Measurements from ENCODE around the gene SAMSN1.

DNA sequence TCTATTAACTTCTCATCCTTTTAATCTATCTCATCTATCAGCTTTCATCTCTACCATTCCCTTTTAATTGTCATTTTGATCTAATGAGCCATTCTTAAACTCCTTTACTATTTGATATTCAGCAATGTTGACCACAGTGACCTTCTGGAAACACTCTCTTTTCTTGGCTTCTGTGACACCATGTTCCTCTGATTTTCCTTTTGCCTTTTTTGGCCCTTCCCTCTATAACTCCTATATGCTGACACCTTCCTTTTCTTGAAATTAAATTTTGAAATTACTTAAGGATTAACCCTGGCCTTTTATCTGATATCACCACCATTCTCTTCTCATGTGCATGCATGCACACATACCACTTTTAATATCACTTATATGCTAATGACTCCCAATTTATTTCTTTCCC is 41.2 kb upstream of the SAMSN1 start:
- TF ChIP-seq, protein P1, sequence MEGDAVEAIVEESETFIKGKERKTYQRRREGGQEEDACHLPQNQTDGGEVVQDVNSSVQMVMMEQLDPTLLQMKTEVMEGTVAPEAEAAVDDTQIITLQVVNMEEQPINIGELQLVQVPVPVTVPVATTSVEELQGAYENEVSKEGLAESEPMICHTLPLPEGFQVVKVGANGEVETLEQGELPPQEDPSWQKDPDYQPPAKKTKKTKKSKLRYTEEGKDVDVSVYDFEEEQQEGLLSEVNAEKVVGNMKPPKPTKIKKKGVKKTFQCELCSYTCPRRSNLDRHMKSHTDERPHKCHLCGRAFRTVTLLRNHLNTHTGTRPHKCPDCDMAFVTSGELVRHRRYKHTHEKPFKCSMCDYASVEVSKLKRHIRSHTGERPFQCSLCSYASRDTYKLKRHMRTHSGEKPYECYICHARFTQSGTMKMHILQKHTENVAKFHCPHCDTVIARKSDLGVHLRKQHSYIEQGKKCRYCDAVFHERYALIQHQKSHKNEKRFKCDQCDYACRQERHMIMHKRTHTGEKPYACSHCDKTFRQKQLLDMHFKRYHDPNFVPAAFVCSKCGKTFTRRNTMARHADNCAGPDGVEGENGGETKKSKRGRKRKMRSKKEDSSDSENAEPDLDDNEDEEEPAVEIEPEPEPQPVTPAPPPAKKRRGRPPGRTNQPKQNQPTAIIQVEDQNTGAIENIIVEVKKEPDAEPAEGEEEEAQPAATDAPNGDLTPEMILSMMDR (IDR thresholded peaks at IDR 0.05), result no peak
- no peak for TF ChIP-seq POLR2A (IDR thresholded peaks at IDR 0.05)
